Measurements from ENCODE around the gene VMAC. TPM values are rescaled to one million over a fixed set of nuclear protein-coding genes. Genes with fewer than 3 reads are reported as not detected.

VMAC gene
- total and polyA plus RNA-seq, 2 of the 8 experiments (the other 6 are each of a cell fraction or from before 2014, with no cell fraction given), result 1.3 to 2.2 TPM

- Histone ChIP-seq H3K4ac (replicated peaks; ENCODE audit: insufficient read length, low read depth, low read length) (no peak overlapping the region), H2BK120ac (replicated peaks; ENCODE audit: low read depth, low read length) (no peak overlapping the region), H2AK5ac (ENCODE audit: low read depth, low read length) (no peak overlapping the region), H3K36me3 (ENCODE audit: control insufficient read depth in 2 of 4, insufficient read depth in 4 of 4, low read length in 3 of 4) (peaks cover 21 to 43% (median 39%) of the 10 kb centered on the region in 4 experiments), H3K56ac (replicated peaks; ENCODE audit: insufficient read length, low read depth, low read length) (no peak overlapping the region), H3K79me1 (ENCODE audit: low read depth, low read length) (peaks cover 2% of the 10 kb centered on the region; the same call in 1 of the 2 replicates), H4K5ac (ENCODE audit: insufficient read length, low read depth, low read length) (no peak overlapping the region), H2BK12ac (ENCODE audit: low read depth, low read length) (no peak overlapping the region), H2BK15ac (ENCODE audit: low read length) (no peak overlapping the region), H3K14ac (ENCODE audit: insufficient read length) (no peak overlapping the region), H2BK20ac (ENCODE audit: low read length) (no peak overlapping the region), H3K79me2 (ENCODE audit: control insufficient read depth in 1 of 2, insufficient read depth in 2 of 2, low read length in 2 of 2) (peaks cover 0 to 2% of the 10 kb centered on the region in 2 experiments; a peak in 1 of 4 replicates), H3K27ac (ENCODE audit: low read depth, low read length) (0 out of 2 replicates have a peak overlapping the region, but pooled peaks have one; percentile 45), H3K23me2 (ENCODE audit: low read depth, low read length) (no peaks in the 10 kb centered on the region), H2AFZ (ENCODE audit: low read length) (no peak overlapping the region), H3K18ac (ENCODE audit: extremely low read depth, low read length) (no peak overlapping the region), H4K91ac (replicated peaks; ENCODE audit: insufficient read length, low read length) (no peak overlapping the region), H3K27me3 (replicated peaks in 1 of 4; ENCODE audit: control insufficient read depth in 3 of 4, extremely low read depth in 1 of 4, insufficient read depth in 3 of 4, low read length in 3 of 4) (no peaks in the 10 kb centered on the region; a peak in 1 of 7 replicates), H3K4me3 (ENCODE audit: extremely low read depth in 1 of 4, insufficient read depth in 2 of 4, low read depth in 3 of 4, low read length in 4 of 4) (no peak overlapping the region), H4K8ac (ENCODE audit: extremely low read depth, insufficient read depth, low read length) (no peak overlapping the region), H3K4me1 (replicated peaks in 1 of 4; ENCODE audit: control insufficient read depth in 3 of 4, insufficient read depth in 4 of 4, low read length in 3 of 4) (no peaks in the 10 kb centered on the region), H3K9ac (replicated peaks in 1 of 4; ENCODE audit: extremely low read depth in 1 of 4, low read depth in 3 of 4, low read length in 3 of 4) (no peak overlapping the region), H3K4me2 (ENCODE audit: insufficient read depth in 1 of 2, low read depth in 2 of 2, low read length in 2 of 2) (no peak overlapping the region), H4K20me1 (replicated peaks in 1 of 2; ENCODE audit: control insufficient read depth in 1 of 2, insufficient read depth in 2 of 2, low read length in 2 of 2) (peaks cover 9 to 29% of the 10 kb centered on the region in 2 experiments), H3K9me3 (ENCODE audit: insufficient read depth in 2 of 2, low read depth in 1 of 2, low read length in 1 of 2) (no peaks in the 10 kb centered on the region), H3K23ac (ENCODE audit: insufficient read length) (no peak overlapping the region), H2BK5ac (ENCODE audit: low read depth, low read length) (no peak overlapping the region)
- ChIA-PET CTCF (ENCODE audit: partially characterized antibody) (interaction anchor here (0.5 to 2.1 kb wide), 6 partner anchors 18 to 125 kb away, joined by 3 to 8 read pairs (median 6); no protein-coding TSS in a partner anchor), POLR2A (ENCODE audit: partially characterized antibody) (interaction anchor here (0.6 to 1.7 kb wide), 4 partner anchors 9 to 15 kb away, joined by 3 to 5 read pairs (median 3); partner anchors contain the start of gene CAPS)
- 89% methylated on average over 14 of the region's 14 CpGs; no CpG with 5 or more reads in 1 of the 2 experiments for WGBS, 2 experiments (ENCODE audit: extremely low coverage in 1 of 2, insufficient coverage in 1 of 2, insufficient read length in 1 of 2, insufficient replicate concordance in 2 of 2, low coverage in 1 of 2, low lambda C conversion rate in 2 of 2, missing lambda C conversion rate in 1 of 2)
- FAIRE-seq (no peak), DNase-seq (ENCODE audit: low read depth in 1 of 2, low spot score in 2 of 2) (no peak)
- no peak for TF ChIP-seq TEAD4 (IDR thresholded peaks at IDR 0.05; ENCODE audit: low read depth, low read length)
- no peak for TF ChIP-seq JUN (IDR thresholded peaks at IDR 0.05; ENCODE audit: low read depth, low read length)
- no peak for TF ChIP-seq JUND (IDR thresholded peaks at IDR 0.05; ENCODE audit: low read length)
- no peak for TF ChIP-seq CREB1 (IDR thresholded peaks at IDR 0.05)
- TF ChIP-seq POLR2A (IDR thresholded peaks at IDR 0.05; ENCODE audit: control extremely low read depth in 1 of 2, low read depth in 2 of 2, low read length in 2 of 2), result no peak
- TF ChIP-seq NANOG (IDR thresholded peaks at IDR 0.05; ENCODE audit: insufficient read depth, low read depth, low read length, poor library complexity, severe bottlenecking), result no peak
- no peak for TF ChIP-seq CHD2 (IDR thresholded peaks at IDR 0.05; ENCODE audit: low read length)
- TF ChIP-seq CTBP2 (IDR thresholded peaks at IDR 0.05; ENCODE audit: borderline replicate concordance, insufficient read depth, insufficient read length, low read length), result no peak
- no peak for TF ChIP-seq SIX5 (IDR thresholded peaks at IDR 0.05; ENCODE audit: low read depth, low read length)
- TF ChIP-seq ATF2 (IDR thresholded peaks at IDR 0.05; ENCODE audit: low read length), result no peak
- TF ChIP-seq CBX8 (IDR thresholded peaks at IDR 0.05; ENCODE audit: borderline replicate concordance, low read depth, low read length), result no peak
- no peak for TF ChIP-seq ASH2L (IDR thresholded peaks at IDR 0.05; ENCODE audit: low read length)
- no peak for TF ChIP-seq YY1 (IDR thresholded peaks at IDR 0.05; ENCODE audit: low read depth, low read length)
- no peak for TF ChIP-seq SUZ12 (IDR thresholded peaks at IDR 0.05; ENCODE audit: low read length)
These were observed 25.0 kb downstream of the VMAC start for GRCh38 chr19:5929625-5930024.
